Caco-2 (cell line): ENCODE results near the gene POU3F3. TPM values are rescaled to one million over a fixed set of nuclear protein-coding genes. Genes with fewer than 3 reads are reported as not detected.
A peak's percentile ranks its signal among the peaks of the same experiment; 100 is the strongest.

ENCODE experiments used
- Bru-seq: library from RNA; stranded (reverse); fragments of 400-500 nt; gene quantifications from one replicate; lab custom pipeline; 2021; lab: Mats Ljungman, UMichigan
- BruChase-seq, 2 experiments: library from RNA; stranded (reverse); fragments of 400-500 nt; gene quantifications; one replicate each; lab custom pipeline; 2021; lab: Mats Ljungman, UMichigan
- BruUV-seq: library from RNA; stranded (reverse); fragments of 400-500 nt; replicated peaks from 2 replicates; lab custom pipeline; 2021; lab: Mats Ljungman, UMichigan
- CTCF ChIA-PET: fragments of 300-600 bp; sonication (Branson Sonifier 250); formaldehyde crosslinking; loops from one replicate; lab custom pipeline; 2022; ENCODE audit warnings: antibody characterized with exemption; lab: Charles Lee
- POLR2A ChIA-PET: fragments of 300-600 bp; sonication (Branson Sonifier 250); formaldehyde crosslinking; loops from one replicate; lab custom pipeline; 2022; ENCODE audit warnings: antibody characterized with exemption; lab: Charles Lee
- DNase-seq, 2 experiments: peaks; one replicate each; pipeline versions ENCODE4 v3.0.0 to v3.0.0-alpha.2; 2020 to 2022
- H3K27me3 ChIP-seq: replicated peaks from 2 replicates; pipeline ENCODE4 v1.6.0; 2011; ENCODE audit warnings: low read length; ENCODE audit not compliant: control insufficient read depth, insufficient read depth
- H3K36me3 ChIP-seq: 2 replicates; pipeline ENCODE4 v1.5.1; 2011; ENCODE audit warnings: low read length; ENCODE audit not compliant: control insufficient read depth, insufficient read depth
- H3K4me1 ChIP-seq: fragments of 250-450 bp; sonication (Bioruptor Pico); 2 replicates; pipeline ENCODE4 v1.5.1; 2020; ENCODE audit warnings: mild to moderate bottlenecking
- H3K4me3 ChIP-seq: 2 replicates; pipeline ENCODE4 v1.5.1; 2011; ENCODE audit warnings: low read depth, mild to moderate bottlenecking, control low read depth, low read length
- H3K9me3 ChIP-seq: fragments of 250-450 bp; sonication (Bioruptor Pico); 2 replicates; pipeline ENCODE4 v1.5.1; 2020; ENCODE audit warnings: mild to moderate bottlenecking, moderate library complexity
- H3K27ac Mint-ChIP-seq: one replicate; pipeline ENCODE4 v1.8.0; 2022; ENCODE audit warnings: mixed read lengths; ENCODE audit not compliant: unreplicated experiment
- H3K27me3 Mint-ChIP-seq: one replicate; pipeline ENCODE4 v1.8.0; 2022; ENCODE audit warnings: mixed read lengths; ENCODE audit not compliant: insufficient read depth, unreplicated experiment
- H3K36me3 Mint-ChIP-seq: one replicate; pipeline ENCODE4 v1.8.0; 2022; ENCODE audit warnings: mild to moderate bottlenecking, mixed read lengths; ENCODE audit not compliant: insufficient read depth, unreplicated experiment
- H3K4me1 Mint-ChIP-seq: one replicate; pipeline ENCODE4 v1.8.0; 2022; ENCODE audit warnings: low read depth, mixed read lengths; ENCODE audit not compliant: unreplicated experiment
- H3K4me3 Mint-ChIP-seq: one replicate; pipeline ENCODE4 v1.8.0; 2022; ENCODE audit warnings: mild to moderate bottlenecking, moderate library complexity, mixed read lengths; ENCODE audit not compliant: unreplicated experiment
- H3K9me3 Mint-ChIP-seq: one replicate; pipeline ENCODE4 v1.8.0; 2022; ENCODE audit warnings: mixed read lengths; ENCODE audit not compliant: unreplicated experiment
- CTCF ChIP-seq, 2 experiments: fragments of 200-600 bp in 1 of 2; IDR thresholded peaks; 1 replicate in 1 of 2; 2 replicates in 1 of 2; pipeline versions ENCODE4 v1.5.1 to v1.8.0; 2011 to 2022; ENCODE audit warnings: antibody characterized with exemption in 1 of 2, control low read depth in 1 of 2, inconsistent platforms in 1 of 2, low read depth in 1 of 2, low read length in 1 of 2, mild to moderate bottlenecking in 1 of 2, moderate library complexity in 1 of 2; ENCODE audit not compliant: insufficient read depth in 1 of 2, severe bottlenecking in 1 of 2, unreplicated experiment in 1 of 2
- intact Hi-C: fragments of 100-400 bp; cut with micrococcal nuclease; formaldehyde crosslinking; loops from one replicate; pipeline ENCODE4 v1.10.0; 2022; ENCODE audit not compliant: unreplicated experiment
- long read RNA-seq: library from polyadenylated mRNA; stranded (forward); transcript quantifications from one replicate; pipeline ENCODE4 v2.0.0, GENCODE V29; 2022
- total RNA-seq: library from RNA; stranded (reverse); gene quantifications from 2 replicates; pipeline ENCODE4 v1.2.3, GENCODE V29; 2022

Gene POU3F3
- not detected in 2 replicates for total RNA-seq
- Bru-seq, nascent RNA = not detected
- percentile 15 among the genes with signal in this experiment for BruChase-seq, experiment 1, labeled RNA remaining after a 2-hour chase
- not detected for BruChase-seq, experiment 2, labeled RNA remaining after a 6-hour chase
- long read RNA-seq = 0 reads

- peak within 1 kb of the TSS; percentile 34 for H3K4me3 ChIP-seq
- H3K36me3 Mint-ChIP-seq = peaks cover 5% of the 10 kb centered on the region
- ChIA-PET CTCF (no interaction called here), POLR2A (no interaction called here)
- H3K36me3 ChIP-seq = no peaks in the 10 kb centered on the region
- H3K4me1 Mint-ChIP-seq = peaks cover 17% of the 10 kb centered on the region
- peak; percentile 85 to 91 for DNase-seq
- peaks cover 61% of the 10 kb centered on the region for H3K27me3 Mint-ChIP-seq
- no peaks in the 10 kb centered on the region for H3K9me3 ChIP-seq
- peak within 1 kb of the TSS; percentile 78 for H3K4me3 Mint-ChIP-seq
- BruUV-seq = no TSS peak
- H3K27ac Mint-ChIP-seq = no peak within 1 kb of the TSS
- intact Hi-C loops = no loop called here
- H3K4me1 ChIP-seq = peaks cover 7% of the 10 kb centered on the region
- H3K27me3 ChIP-seq = peaks cover 9% of the 10 kb centered on the region
- no peaks in the 10 kb centered on the region for H3K9me3 Mint-ChIP-seq
- no peak for TF ChIP-seq CTCF (IDR thresholded peaks at IDR 0.05; ENCODE audit: insufficient read depth in 1 of 2, low read depth in 1 of 2, low read length in 1 of 2, severe bottlenecking in 1 of 2, unreplicated experiment in 1 of 2)
Measured at GRCh38 chr2:104853534-104854497, at the start of gene POU3F3. Gene POU3F3, plus strand, starts transcription at chr2:104854115. Its CDS starts 1,396 bp downstream, at chr2:104855511.

- no peak overlapping the region for H3K27ac Mint-ChIP-seq
- H3K27me3 Mint-ChIP-seq = peaks cover 9% of the 10 kb centered on the region
- H3K36me3 Mint-ChIP-seq = no peaks in the 10 kb centered on the region
- intact Hi-C loops = no loop called here
- Histone ChIP-seq H3K36me3 (no peaks in the 10 kb centered on the region), H3K27me3 (no peaks in the 10 kb centered on the region; the same call in 1 of the 2 replicates), H3K9me3 (no peaks in the 10 kb centered on the region), H3K4me1 (no peaks in the 10 kb centered on the region), H3K4me3 (no peak overlapping the region)
- H3K4me1 Mint-ChIP-seq = no peaks in the 10 kb centered on the region
- peak in 1 of 2 experiments; percentile 7 for TF ChIP-seq CTCF (IDR thresholded peaks at IDR 0.05; ENCODE audit: insufficient read depth in 1 of 2, low read depth in 1 of 2, low read length in 1 of 2, severe bottlenecking in 1 of 2, unreplicated experiment in 1 of 2)
- H3K9me3 Mint-ChIP-seq = no peaks in the 10 kb centered on the region
- POLR2A ChIA-PET = no interaction called here
- no peak overlapping the region for H3K4me3 Mint-ChIP-seq
- CTCF ChIA-PET = interaction anchor here (0.7 kb wide), 1 partner anchor 45 kb away, joined by 4 read pairs; no protein-coding TSS in a partner anchor
- DNase-seq = no peak
- no TSS peak for BruUV-seq
Measured at GRCh38 chr2:104804148-104804890, 49.6 kb upstream of the POU3F3 start.

DNA sequence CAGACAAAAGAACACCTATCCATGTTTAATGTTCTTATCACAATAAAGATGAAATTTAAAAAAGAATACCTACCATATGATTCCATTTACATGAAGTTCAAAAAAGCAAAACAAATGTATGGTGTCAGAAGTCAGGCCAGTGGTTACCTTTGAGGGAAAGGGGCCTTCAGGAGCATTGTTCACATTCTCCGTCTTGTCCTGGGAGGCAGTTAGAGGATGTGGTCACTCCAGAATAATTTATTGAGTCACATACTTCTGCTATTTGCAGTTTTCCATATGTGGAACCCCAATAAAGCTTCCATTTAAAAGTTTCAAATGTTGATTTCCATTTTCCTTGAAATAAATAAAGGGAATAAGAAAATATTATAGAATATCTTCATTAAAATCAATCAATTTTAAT is 41.6 kb upstream of the POU3F3 start:
- no peaks in the 10 kb centered on the region for H3K9me3 Mint-ChIP-seq
- Histone ChIP-seq H3K4me3 (no peak overlapping the region), H3K4me1 (no peaks in the 10 kb centered on the region), H3K27me3 (no peaks in the 10 kb centered on the region), H3K36me3 (no peaks in the 10 kb centered on the region), H3K9me3 (peaks cover 8% of the 10 kb centered on the region)
- H3K4me3 Mint-ChIP-seq = no peak overlapping the region
- ChIA-PET POLR2A (no interaction called here), CTCF (no interaction called here)
- no peaks in the 10 kb centered on the region for H3K36me3 Mint-ChIP-seq
- TF ChIP-seq CTCF (IDR thresholded peaks at IDR 0.05; ENCODE audit: insufficient read depth in 1 of 2, low read depth in 1 of 2, low read length in 1 of 2, severe bottlenecking in 1 of 2, unreplicated experiment in 1 of 2) = no peak
- intact Hi-C loops = no loop called here
- no peaks in the 10 kb centered on the region for H3K4me1 Mint-ChIP-seq
- DNase-seq = no peak
- peaks cover 5% of the 10 kb centered on the region for H3K27me3 Mint-ChIP-seq
- H3K27ac Mint-ChIP-seq = no peak overlapping the region
- BruUV-seq = no TSS peak
